ENCODE measurements around the gene GDF11.
"Not testable (repeated sequence)": the region's sequence is repeated elsewhere in the genome, so short reads cannot be mapped to it uniquely, and the experiment has no call there.

The GDF11 gene

GRCh38 chr12:55741931-55742680 lies 816 bp upstream of the GDF11 start:
- DNase-seq (ENCODE audit: low spot score): no peak

GRCh38 chr12:55743406-55744339 lies 751 bp downstream of the GDF11 start:
- no peak for DNase-seq (ENCODE audit: low spot score)

DNA sequence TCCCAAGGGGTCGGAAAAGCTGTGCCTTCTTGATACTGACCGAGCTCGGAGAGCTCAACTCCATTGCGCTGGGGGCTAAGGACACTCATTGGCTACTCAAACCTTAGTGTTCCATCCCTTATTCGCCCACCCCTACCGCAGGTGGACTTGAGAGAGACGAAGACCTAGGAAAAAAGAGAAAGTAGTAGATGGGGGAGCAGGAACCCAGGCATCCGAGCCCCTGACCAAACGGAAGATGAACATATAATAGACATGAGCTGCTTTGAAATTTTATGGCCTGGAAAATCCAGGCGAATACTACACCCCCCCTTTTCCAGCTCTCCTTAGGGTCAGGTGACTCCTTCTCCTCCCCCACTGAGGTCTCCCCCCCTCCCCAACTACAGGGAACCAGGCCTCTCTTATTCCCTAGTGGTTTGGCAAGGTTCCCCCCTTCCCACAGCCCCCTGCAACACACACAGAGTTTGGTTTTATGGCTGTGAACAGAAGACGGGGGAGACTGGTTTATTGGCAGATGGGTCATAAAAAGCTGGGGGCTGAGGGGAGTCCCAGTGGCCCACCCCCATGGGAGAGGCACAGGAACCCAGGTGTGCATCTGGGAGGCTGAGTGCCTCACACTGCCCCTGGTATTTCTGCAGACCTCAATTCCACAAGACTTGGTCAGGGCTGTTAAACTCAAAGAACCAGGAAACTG lies 1.6 kb downstream of the GDF11 start:
- DNase-seq (ENCODE audit: low spot score): no peak

GRCh38 chr12:55745361-55746173 lies 2.6 kb downstream of the GDF11 start:
- peak; percentile 68 for DNase-seq (ENCODE audit: low spot score)

DNA sequence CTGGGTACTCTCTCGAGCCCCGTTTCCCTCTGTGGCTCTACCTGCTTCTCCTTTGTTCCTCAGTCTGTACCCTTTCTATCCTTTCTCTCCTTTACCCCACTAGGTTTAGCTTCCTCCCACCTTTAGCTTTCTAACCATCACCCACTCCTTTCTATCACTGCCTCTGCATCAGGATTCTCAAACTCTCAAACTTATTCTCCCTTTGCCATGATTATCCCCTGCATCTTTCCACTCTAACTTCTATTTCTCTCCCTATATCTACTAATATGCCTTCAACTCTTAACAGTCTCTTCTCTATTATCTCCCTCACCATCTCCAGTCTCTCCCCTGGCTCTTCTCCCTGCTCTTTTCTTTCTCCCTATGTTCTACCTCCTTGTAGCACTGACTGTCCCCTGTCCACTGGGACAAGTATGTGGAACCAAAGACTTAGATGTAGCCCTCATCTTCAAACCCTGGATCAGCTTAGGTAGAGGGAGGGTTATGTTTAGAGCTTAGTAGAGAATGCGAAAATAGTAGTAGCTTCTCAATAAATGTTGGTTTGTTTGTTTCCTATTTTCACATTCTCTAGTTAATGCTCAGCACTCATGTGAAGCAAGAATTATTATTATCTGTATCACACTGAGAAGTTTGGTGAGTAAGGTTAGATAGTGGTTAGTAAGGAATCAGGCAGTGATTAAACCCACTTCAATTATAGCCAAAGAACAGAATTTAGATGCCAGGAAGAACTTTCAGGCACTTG lies 3.4 kb downstream of the GDF11 start:
- DNase-seq (ENCODE audit: low spot score): no peak

DNA sequence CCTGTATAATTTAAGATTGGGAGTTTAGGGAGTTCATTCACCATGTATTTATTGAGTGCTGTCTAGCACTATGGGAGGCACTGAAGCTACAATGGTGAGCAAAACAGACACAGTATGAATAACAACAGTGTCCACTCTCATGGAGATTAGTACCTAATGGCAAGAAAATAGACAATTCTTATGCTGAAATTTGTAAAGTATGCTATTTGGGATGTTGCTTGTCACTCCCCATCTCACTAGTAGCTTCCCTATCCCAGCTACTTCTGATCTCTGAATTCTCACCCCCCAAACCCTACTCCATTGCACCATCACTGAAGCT lies 4.0 kb downstream of the GDF11 start:
- DNase-seq (ENCODE audit: low spot score): no peak

GRCh38 chr12:55748230-55748993 lies 5.5 kb downstream of the GDF11 start:
- no peak for DNase-seq (ENCODE audit: low spot score)

DNA sequence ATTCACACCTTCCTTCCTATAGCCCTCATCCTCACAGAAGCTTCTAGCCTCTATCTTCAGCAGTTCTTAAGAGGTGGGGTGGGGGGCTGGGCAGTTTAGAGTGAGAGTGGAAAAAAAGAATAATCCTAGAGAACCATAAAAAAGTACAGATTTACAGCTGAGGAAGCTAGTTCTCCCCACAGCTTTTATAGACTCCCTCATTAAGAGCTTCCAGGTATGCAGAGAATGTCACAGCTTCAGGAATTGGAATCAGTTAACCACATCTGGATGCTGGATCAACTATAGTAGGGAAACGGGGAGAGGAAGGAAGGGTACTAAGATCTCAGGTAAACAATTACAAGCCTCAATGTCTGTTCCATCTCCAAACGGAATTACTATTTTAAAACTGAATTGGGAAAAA lies 12.3 kb downstream of the GDF11 start:
- DNase-seq (ENCODE audit: low spot score): no peak

GRCh38 chr12:55757701-55758100 lies 14.8 kb downstream of the GDF11 start:
- no peak for DNase-seq (ENCODE audit: low spot score)

DNA sequence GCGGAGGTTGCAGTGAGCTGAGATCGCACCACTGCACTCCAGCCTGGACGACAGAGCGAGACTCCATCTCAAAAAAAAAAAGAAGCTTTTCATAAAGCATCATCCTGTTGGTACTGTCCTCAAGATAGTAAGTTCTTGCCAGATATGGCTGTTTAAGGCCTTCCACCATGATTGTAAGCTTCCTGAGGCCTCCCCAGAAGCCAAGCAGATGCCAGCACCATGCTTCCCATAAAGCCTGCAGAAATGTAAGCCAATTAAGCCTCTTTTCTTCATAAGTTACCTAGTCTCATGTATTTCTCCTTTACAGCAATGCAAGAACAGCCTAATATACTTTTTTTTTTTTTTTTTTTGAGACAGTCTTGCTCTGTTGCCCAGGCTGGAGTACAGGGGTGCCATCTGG lies 15.7 kb downstream of the GDF11 start:
- DNase-seq (ENCODE audit: low spot score): not testable (repeated sequence)

DNA sequence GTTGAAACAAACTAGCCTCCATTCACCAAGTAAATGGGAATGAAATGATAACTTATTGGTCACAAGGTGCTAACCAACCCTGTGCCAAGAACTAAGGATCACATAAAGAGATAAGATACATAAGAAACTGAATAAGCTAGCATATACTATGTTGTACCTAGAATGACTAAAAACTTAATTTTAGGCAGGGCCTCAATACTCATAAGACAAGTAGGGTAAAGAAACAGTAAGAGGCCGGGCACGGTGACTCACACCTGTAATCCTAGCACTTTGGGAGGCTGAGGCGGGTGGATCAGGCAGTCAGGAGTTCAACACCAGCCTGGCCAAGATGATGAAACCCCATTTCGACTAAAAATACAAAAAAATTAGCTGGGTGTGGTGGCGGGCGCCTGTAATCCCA lies 17.7 kb downstream of the GDF11 start:
- no peak for DNase-seq (ENCODE audit: low spot score)

DNA sequence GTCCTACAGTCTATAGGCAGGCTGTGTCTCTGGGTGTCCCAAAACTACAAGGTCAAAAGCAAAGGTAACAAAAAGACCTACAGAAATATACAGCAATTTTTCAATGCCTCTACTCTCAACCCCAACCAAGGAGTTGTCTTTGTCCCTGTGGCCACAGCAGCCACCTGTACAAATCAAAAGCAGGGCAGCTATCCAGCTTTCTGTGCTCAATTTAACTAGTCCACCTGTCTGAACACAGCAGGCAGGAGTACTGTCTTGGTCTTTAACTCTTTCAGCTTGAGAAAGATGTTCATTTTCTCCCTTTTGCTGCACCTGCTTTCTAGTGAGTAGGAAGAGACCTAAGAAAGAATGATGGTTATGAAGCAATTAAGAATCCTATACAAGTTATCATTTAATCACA lies 19.7 kb downstream of the GDF11 start:
- DNase-seq (ENCODE audit: low spot score): no peak

DNA sequence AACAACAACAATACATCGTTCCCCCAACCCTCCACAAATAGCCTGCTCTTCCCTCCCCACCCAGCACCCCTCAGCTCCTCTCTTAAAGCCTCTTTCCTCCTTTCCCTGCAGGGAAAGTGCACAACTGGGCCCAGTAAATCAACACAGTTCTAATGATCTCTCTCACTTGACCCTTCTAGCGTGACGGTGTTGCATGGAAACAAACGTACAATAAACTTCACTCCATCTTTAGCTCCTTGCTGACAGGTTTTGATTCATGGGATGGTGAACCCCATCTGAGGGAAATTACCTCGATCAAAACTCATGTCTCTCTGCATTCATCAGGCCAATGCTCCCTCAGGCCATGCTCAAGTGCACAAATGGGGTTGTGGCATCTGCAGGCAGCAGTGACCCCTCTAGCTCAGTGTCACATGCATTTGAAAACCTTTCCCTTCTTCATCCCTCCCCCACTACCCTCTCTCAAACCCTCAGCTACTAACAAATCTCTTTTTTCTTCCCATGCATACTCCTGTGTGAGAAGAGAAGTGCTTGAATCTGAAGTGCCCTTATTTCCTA lies 22.9 kb downstream of the GDF11 start:
- DNase-seq (ENCODE audit: low spot score): no peak

DNA sequence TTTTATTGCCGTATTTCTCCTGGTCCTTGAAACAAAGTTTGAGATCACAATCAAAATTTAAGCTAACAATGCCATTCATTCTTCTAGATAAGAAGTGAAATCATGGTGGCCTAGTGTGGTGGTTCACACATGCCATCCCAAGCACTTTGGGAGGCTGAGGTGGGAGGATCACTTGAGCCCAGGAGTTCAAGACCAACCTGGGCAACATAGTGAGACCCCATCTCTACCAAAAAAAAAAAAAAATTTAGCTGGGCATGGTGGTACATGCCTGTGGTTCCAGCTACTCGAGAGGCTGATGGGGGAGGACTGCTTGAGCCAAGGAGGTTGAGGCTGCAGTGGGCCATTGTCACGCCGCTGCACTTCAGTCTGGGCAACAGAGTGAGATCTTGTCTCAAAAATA lies 24.2 kb downstream of the GDF11 start:
- no peak for DNase-seq (ENCODE audit: low spot score)

- no peak for DNase-seq (ENCODE audit: low spot score)
These were observed 28.8 kb downstream of the GDF11 start for GRCh38 chr12:55771736-55772135.

DNA sequence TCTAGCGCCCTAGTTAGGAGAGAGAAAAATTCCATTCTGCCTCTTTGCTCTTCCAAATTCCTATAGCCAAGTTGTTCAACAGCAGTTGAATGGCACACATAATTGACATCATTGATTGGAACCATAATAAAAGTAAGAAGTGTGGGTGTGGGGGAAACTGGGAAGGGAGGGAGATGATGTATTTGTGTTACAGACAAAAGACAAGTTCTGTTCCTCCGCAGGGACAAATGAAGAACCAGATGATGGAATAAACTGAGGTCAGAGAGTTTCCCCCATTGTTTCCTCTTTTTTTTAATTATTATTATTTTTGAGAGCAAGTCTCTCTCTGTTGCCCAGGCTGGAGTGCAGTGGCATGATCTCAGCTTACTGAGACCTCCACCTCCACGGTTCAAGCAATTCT lies 34.9 kb downstream of the GDF11 start:
- DNase-seq (ENCODE audit: low spot score): no peak

DNA sequence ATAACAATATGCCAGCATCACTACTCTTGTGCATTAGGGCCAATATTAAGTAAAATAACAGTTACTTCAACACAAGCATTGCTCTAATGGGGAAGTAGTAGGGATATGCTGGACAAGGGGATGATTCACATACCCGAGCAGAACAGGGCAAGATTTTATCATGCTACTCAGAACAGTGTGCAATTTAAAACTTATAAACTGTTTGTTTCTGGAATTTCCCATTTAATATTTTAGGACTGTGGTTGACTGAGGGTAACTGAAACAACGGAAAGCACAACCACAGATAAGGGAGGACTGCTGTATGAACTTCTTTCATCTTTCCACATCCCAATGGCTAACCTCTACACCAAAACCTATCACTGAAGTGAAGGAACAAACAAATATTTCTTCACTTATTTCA lies 37.8 kb downstream of the GDF11 start:
- DNase-seq (ENCODE audit: low spot score): no peak

DNA sequence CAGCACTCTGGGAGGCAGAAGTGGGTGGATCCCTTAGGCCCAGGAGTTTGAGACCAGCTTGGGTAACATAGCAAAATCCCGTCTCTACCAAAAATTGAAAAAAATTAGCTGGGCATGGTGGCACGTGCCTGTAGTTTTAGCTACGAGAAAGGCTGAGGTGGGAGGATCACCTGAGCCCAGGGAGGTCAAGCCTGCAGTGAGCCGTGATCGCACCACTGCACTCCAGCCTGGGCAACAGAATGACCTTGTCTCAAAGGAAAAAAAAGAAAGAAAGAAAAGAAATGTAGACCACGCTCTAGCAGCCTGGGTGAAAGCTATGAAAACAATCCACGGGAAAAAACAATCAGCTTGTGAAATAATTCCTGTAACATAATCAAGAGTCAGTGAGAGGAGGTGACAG lies 45.6 kb downstream of the GDF11 start:
- no peak for DNase-seq (ENCODE audit: low spot score)

- no peak for DNase-seq (ENCODE audit: low spot score)
These were observed 46.2 kb downstream of the GDF11 start for GRCh38 chr12:55789171-55789570.

DNA sequence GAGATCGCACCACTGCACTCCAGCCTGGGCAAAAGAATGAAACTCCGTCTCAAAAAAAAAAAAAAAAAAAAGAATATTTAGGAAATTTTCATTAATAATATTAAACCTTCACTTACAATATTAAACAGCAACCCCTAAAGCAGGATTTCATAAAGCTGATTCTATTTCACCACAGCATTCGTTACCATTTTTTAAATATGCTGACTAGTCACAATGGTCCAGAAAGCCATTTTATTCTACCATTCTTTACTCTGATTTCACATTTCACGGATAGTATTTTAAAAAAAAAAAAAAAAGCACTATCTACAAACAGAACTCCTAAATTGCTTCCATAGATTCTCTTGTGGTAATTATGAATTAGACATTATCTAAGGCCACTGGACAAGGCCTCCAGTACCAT lies 47.0 kb downstream of the GDF11 start:
- no peak for DNase-seq (ENCODE audit: low spot score)

Measured in iPS-NIHi11 (cell line).